ENCODE data around the gene RAMACL.
"Not testable (repeated sequence)": the region's sequence is repeated elsewhere in the genome, so short reads cannot be mapped to it uniquely, and the experiment has no call there.

The RAMACL gene

DNA sequence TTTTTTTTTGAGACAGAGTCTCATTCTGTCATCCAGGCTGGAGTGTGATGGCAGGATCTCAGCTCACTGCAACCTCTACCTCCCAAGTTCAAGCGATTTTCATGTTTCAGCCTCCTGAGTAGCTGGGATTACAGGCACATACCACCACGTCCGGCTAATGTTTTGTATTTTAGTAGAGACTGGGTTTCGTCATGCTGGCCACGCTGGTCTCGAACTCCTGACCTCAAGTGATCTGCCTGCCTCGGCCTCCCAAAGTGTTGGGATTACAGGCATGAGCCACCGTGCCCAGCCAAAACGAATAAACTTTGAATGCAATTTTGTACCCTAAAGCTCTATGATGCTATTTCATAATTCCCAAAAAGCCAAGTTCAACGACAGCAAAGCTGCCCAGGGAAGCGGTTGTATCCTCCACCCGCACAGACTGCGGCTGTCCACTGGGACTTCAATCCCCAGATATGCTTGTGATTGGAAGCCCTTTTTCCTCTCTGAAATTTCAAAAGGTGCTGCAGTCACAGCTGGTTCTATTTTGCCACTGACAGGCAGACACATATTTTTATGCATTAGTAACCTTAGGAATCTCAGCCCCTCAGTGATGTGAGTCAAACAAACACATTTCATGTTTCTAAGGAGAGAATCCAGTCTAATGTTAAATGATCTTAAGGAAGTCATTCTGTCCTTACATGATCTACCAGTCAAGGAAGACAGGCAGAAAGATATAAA is 8.7 kb upstream of the RAMACL start:
- DNase-seq = no peak

DNA sequence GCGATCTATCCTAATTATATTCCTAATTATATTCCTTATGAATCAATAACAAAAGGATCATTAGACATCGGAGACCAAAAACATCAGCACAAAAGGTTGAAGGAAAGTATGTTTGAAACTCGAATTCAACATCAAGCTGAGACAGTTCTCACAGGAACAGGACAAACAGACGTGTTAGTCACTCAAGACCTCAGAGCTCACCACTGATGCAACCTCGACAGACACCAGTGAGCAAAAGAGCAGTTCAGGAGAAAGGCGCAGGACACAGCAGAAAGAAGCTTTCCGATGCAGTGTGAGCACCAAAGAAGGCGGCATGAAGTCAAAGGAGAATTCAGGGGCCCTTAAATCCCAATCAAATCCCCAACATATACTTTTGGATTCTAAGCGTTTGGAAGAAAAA is 6.3 kb upstream of the RAMACL start:
- DNase-seq = no peak

DNA sequence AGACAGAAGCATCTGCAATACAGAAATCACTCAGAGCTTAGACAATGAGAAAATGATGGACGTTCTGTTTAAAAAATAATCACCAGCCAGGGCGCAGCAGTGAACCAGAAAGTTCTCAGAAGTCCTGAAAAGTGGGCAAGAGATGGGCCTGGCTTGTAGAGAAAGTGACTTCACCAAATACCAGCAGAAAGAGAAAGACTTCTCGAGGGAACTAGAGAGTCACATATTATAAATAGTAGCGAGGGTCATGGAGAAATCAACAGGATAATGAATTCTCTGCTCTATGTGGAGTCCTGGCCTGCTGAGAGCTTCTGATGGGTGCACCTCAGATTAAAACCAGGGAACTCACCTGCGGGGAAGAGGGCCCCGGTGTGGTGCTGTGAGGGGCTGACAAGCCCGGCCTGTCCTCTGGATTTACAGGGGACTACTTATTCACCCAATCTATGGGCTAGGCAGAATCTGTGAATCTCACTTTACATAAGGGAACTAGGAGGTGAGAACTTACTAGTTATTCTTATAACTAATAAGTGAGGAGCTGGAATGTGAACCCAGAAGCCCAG is 5.6 kb upstream of the RAMACL start:
- DNase-seq = no peak

DNA sequence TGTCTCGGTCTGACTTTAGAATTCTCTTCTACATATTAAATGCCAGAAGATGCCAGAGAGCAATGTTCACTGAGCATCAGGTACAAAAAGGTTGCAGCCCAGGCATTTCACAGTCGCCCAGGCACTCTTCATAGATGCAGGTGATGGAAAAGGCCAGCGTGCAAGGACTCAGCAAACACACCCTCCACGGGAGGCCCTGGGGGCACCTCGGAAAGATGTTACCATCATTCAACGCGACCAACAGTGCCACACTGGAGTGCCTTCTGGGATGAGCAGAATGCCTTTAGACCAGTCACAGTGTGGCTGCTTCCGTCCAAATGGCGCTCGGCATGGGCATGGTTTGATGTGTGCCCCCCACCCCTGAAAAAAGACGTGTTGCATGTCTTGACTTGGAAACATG is 4.5 kb upstream of the RAMACL start:
- DNase-seq = no peak

DNA sequence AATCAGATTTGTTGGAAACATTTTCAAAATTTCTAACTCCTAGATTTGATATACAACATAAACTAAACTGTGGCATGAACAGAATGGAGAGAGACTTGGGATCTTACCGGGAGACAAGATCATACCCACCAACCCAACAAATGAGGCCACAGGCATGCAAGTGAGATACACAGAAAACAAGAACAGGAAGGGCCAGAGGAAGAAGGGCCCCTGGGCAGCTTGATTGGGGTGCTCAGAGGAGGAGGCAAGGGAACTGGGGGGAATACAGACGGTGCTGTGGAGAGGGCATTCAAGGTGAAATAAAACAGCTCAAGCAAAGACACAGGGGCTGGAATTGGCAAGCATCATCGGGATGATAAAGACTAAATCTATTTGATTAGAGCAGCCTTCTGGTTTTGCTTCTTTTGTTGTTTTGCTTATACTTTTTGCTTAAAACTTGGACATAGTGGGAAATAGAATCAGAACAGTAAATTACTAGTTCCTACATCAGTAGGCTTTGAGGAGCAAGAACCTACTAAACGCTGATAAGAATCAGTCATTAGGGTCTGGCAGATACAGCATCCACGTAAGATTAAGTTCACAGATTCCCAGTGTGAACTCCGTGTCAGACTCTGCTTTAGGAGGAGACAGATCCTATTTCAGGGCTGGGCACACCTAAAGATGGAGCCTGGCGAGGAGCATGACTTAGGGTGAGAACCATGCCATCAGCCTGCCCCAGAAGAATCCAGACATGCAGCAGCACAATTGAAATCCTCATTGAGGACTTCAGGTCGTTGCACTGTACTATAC is 3.5 kb upstream of the RAMACL start:
- DNase-seq = no peak

DNA sequence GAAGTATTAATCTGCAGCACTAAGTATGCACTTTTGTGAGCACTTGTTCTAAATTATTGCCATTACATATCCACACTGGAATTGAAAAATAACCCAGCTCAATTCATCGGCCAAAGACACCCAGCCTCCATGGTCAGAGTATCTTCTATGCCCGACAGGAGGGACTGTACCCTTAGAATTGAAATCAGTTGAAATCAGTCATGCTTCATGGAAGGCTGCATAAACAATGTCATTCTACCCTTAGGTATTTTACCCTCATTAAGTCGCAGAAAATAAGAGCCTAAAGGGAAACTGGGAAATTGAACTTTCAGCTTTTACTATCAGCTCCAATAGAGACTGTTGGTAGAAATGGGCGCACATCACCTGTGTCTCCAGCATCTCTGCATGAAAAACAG is 2.9 kb upstream of the RAMACL start:
- no peak for DNase-seq

DNA sequence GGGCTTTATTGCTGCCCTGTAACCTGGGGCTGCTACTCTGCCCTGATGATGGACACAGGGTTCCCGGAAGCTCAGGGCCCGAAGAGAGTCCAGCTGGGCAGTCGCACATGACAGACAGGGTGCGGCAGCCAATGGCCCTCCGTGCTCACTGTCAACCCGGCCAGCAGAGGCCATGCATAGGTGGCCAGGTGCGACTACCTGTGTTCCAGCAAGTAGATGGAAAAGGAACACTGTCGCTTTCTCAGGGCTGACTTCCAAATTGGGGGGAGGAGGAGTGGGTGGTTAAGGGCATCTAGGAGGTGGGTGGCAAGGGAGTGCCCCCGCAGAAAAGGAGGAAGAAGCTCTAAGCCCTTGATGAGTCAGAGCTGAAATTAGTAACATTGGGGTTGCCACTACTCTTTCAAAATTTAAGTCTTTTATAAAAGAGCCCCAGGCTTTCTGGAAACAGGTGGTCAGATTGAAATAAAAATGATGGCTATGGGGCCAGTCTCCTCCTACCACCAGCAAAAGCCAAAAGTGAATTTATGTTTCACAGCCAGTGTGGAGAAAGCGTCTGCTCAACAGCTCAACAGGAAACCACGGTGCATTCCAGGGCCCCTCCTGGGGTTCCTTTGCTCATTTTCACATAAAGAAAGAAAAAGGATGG is 2.3 kb upstream of the RAMACL start:
- no peak for DNase-seq

DNA sequence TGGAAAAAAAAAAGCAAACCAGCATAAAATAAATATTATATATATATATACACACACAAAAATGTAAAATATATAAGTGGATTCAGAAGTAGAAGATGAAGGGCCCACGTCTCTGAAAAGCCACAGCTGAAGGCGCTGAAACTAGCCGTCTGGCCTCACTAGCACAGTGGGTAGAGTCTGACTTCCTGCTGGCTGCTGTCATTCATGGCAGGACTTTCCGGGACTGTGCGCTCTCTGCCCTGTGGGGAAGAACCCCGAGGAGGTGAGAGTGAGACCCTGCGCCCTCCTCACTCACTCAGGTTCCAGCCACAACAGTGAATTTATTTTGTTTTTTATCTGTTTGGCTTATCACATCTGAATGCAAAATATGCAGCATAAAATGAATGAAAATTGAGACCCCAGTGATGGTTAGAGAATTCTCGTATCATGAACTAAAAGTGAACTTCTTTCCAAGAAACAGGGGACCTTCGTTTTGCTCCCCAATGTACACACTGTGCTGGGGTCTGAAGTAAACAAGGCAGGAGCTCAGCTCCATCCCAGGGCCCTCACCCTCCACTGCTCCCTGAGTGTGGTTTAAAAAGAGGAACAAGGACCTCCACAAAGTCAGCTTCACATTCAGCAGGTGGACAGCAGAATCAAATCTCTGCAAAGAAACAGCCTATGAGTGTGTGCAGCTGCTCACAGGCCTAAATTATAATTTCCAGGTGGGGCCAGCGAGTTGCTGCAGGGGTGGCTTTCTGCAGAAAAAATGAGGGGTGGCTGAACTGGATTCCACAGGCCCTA is 1.3 kb upstream of the RAMACL start:
- DNase-seq = no peak

DNA sequence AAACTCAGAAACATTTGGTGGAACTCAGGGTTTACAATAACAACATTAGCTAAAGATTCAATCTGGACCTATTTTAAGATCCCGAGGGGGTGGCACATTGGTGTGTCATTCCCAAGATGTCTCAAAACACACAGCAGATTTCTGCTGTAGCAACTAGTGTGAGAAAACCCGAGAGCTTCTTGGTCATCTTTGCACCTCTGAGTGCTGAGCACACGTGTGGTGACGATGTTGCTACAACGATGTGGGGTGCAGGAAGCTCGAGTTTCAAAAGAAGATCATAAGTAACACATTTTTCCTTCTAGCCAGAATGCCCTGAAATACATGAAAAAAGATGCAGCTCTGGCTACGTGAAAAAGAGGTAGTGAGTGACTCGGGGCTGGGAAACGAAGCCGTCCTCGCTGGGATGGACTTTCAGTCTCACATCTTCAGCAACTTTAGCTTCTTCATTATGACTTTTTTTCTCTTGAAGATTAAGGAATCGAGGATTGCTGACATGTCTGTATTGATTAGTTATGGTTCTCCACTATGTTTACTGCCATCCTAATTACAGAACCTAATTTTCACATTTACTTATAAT is 1.5 kb downstream of the RAMACL start:
- DNase-seq = no peak

DNA sequence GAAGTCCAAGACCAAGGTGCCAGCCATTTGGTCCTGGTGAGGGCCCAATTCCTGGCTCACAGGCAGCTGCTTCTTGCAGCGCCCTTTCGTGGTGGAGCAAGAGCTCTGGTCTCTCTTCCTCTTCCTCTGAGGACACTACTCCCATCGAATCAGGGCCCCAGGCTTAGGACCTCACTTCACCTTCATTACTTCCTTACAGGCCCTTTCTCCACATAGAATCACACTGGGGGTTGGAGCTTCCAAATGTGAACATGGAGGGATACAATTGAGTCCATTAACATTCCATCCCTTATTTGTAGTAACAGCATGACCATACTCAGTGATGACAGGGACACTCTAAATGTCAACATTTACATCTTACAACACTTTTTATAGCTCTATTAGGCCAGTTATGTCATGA is 2.3 kb downstream of the RAMACL start:
- no peak for DNase-seq

DNA sequence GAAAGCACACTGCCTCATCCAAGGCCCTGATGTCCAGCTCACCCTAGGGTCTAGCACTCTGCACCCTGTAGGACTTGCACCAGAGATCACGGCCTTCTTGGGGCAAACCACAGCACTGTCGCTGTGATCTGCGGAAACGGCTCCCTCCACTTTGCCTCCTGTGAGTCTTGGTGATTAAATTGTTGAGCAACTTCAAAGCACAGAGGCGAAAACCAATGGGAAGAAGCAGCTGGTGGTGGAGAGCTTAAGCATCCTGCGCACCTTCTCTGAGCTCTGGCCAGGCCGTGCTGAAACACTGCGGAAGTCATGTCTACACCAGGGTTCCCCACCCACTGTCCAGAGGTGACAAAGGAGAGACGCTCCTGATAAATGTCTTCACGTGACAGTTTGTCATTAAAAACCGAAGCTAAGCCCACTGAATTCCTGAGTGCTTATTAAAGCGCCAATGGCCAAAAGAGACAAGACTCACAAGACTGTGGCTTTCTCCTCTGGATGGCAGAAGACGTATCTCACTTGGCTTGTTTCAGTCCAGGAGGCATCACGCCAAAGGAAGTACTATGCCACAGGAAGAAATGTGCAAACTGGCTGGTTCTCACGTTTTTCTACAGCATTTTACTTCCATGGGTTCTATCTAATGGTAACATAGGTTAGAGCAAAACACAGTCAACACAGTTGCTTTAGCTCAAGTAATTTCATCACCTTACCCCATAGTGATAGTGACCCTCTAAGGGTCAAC is 3.1 kb downstream of the RAMACL start:
- no peak for DNase-seq

DNA sequence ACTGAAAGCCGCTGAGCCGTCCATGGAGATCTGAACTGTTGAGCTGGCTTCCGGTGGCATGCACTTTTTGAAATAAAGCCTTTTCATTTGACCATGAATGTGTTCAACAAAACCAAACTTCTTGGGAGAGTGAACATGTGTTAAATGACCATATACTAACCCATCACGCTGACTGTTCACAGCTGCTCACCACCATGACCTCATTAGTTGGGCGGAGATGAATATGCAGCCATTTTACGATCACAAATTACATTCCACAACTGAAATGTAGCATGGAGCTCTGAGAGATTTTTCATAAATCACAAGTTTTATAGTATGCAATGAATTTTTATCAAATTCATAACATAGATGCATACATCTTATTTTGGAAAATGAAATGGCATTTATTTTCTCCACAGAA is 4.2 kb downstream of the RAMACL start:
- no peak for DNase-seq

DNA sequence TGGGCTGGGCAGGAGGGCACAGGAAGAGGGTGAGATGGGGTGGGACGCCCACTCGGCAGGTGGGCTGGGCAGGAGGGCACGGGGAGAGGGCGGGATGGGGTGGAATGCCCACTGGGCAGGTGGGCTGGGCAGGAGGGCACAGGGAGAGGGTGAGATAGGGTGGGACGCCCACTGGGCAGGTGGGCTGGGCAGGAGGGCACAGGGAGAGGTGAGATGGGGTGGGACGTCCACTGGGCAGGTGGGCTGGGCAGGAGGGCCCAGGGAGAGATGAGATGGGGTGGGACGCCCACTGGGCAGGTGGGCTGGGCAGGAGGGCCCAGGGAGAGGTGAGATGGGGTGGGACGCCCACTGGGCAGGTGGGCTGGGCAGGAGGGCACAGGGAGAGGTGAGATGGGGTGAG is 4.7 kb downstream of the RAMACL start:
- not testable (repeated sequence) for DNase-seq

DNA sequence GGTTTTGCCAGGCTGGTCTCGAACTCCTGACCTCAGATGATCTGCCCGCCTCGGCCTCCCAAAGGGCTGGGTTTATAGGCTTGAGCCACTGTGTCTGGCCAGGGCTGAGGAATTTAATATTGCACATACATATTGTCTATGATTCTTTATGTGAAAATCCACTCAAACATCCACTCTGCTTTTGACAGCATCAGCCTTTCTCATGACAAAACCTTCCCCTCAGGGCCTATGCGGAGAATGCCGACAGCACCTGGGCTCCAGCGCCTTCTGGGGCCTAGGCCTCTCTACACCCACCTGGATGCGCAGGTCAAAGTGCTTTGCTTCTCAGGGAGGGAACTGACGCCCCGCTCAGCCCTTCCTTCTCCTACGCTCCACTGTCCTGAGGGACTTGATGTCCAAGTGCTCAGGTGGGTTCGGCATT is 5.4 kb downstream of the RAMACL start:
- DNase-seq = no peak

DNA sequence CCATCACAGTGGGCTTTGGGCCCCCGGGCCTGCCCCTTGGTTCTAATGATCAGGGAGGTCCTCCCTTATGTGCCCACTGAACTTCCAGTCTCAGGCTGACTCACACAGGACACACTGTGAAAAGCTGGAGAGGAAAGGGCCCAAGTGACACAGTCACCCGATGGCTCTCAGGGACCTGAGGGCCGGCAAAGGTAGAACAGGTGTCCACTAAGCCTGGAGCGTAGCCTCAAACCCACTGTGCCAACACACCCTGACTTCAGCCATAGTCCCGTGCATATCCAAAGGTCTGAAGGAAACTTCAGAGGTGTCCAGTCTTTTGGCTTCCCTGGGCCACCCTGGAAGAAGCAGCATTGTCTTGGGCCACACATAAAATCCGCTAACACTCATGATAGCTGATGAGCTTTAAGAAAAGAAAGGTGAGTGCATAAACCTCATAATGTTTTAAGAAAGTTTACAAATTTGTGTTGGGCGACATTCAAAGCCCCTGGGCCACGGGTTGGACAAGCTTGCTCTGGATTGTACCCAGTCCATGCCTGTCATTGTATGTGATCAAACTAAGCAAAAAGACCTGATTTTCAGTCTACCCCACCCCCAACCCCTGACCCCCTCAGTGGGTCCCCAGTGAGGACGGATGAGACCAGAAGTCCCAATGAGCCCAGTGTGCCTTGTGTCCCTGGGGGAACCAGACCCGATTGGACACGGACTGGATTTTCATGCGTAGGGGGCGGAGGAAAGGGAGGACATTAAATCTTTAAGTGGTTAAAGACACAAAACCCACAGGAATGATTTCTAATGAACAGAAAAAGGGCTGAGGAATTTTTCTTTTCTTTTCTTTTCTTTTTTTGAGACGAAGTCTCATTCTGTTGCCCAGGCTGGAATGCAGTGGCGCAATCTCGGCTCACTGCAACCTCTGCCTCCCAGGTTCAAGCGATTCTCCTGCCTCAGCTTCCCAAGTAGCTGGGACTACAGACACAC is 6.1 kb downstream of the RAMACL start:
- no peak for DNase-seq

DNA sequence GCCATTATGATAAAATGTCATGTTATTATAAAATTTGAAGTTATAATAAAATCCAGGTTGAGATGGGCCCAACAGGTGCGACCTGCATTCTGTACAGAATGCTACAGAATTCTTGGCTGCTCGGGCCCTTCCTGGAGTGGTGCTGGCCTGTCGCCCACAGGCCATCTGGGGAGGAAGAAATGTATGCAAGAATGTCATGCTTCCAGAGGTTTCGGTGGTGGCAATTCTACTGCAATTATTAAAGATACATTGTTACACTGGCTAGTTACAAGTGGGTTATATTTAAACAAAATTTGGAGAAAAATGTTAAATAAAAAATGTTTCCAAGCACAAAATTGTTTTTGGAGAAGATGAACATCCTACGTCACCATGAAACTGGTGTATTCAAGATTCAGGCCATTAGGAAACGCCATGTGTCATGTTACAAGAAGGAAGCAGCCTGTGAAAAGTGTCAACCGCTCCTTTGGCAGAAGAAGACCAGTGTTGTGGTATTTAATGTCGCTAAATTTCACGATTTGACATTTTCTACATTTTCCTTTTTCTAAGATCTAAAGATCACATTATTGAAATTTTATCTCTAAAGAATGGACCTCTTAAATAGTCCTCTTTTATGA is 7.1 kb downstream of the RAMACL start:
- DNase-seq = no peak

DNA sequence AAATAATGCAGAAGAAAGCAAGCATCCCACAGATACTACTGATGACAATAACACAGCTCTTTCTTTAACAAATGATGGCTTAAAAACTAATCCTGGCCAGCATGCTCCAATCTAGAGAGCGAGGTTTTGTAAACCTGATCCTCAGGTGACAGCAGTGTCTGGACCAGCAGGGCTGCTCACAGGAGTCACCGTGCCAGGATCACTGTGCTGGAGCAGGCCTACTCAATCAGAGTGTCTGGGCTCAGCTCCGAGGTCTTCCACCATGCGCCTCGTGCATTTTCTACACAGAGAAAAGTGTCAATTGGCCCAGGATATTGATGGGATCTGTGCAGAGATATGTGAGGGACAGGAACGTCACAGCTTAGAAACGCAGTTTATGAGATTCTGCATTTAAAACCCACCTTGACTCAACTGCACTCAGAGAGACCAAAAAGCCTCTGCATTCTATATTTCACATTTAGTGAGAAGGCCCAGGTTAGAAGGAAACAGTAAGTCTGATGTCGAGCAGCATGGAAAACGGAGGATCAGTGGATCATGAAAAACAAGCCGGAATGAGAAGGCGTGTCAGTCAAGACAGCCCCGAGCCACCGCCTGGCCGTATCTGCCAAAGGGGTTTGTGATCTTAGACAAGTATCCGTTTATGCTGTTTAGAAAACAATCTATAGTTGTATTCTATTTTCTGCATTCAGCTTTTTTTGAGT is 7.8 kb downstream of the RAMACL start:
- DNase-seq = no peak

DNA sequence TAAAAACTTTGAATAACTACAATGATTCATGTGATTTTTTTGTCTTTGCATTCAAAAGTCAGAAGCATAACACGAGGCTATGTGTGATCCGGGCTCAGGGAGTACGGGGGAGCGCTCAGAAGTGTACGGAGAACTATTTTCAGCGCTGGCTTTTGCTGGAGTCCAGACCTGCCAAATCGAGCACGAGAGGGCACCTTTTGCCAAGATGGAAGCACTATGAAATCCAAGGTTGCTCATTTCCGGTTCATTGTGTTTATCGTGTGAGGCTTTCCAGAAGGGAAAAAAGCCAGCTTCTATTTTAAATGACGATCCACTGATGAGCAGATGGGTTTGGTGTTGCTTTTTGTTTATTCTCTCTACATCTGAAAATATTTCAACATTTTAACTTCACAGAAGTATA is 11.3 kb downstream of the RAMACL start:
- DNase-seq = no peak

DNA sequence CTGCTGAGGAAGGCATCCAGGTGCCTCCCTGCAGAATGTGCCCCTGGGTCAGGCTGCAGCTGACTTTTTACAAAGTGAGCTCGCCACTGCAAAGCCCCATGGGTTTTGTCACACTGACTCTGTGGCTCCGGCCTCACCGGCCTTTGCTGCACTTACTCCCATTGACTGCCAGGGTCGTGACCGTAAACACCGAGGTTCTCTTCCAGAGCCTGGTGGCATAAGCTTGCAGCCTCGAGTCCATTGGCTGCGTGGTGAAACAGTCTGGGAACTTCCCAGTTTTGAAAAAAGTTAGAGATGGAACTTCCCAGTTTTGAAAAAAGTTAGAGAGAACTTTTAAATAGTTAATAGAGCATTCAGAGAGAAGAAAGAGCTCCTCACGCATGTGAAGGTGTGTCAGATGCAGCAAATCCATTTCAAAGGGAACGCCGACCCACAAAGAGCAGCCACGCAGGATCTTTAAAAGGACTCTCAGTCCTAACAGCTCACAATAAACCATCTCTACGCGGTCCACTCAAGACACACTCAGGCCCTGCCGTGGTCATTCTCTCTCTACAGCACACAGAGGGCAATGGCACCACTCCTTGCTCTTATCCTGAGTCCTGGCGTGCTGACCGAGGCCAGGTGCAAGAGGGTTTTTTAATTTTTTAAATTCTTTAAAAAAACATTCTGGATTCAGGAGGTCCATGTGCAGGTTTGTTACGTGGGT is 12.8 kb downstream of the RAMACL start:
- no peak for DNase-seq
